HepG2 (cell line): ENCODE results near the gene DLG4. TPM values are rescaled to one million over a fixed set of nuclear protein-coding genes. Genes with fewer than 3 reads are reported as not detected.

Experiments
- AKNA ChIP-seq: sonication (generic); formaldehyde crosslinking; IDR thresholded peaks from 2 replicates; pipeline ENCODE4 v1.4.0; 2020; ENCODE audit warnings: missing genetic modification reagents, borderline replicate concordance
- ARNT2 ChIP-seq: sonication (generic); formaldehyde crosslinking; IDR thresholded peaks from 2 replicates; pipeline ENCODE4 v1.8.0; 2022; ENCODE audit warnings: mild to moderate bottlenecking, low read depth, missing genetic modification reagents, moderate library complexity
- FOXO4 ChIP-seq: sonication (generic); formaldehyde crosslinking; conservative IDR thresholded peaks from 2 replicates; pipeline ENCODE4 v1.8.1; 2023; ENCODE audit warnings: missing genetic modification reagents
- HCFC1 ChIP-seq: fragments of 150-350 bp; IDR thresholded peaks from 2 replicates; pipeline ENCODE4 v1.6.1; 2014; ENCODE audit warnings: low read depth, low read length
- HES4 ChIP-seq: sonication (generic); formaldehyde crosslinking; IDR thresholded peaks from 2 replicates; pipeline ENCODE4 v1.9.0; 2021; ENCODE audit warnings: mild to moderate bottlenecking, missing genetic modification reagents, borderline replicate concordance
- IRF9 ChIP-seq: sonication (generic); formaldehyde crosslinking; IDR thresholded peaks from 2 replicates; pipeline ENCODE4 v1.8.0; 2022; ENCODE audit warnings: missing genetic modification reagents, mild to moderate bottlenecking, borderline replicate concordance
- MAFG ChIP-seq: sonication (generic); formaldehyde crosslinking; IDR thresholded peaks from 2 replicates; pipeline ENCODE4 v1.5.1; 2020; ENCODE audit warnings: mild to moderate bottlenecking, missing genetic modification reagents
- MTA3 ChIP-seq: sonication (generic); formaldehyde crosslinking; IDR thresholded peaks from 2 replicates; pipeline ENCODE4 v1.4.0; 2020; ENCODE audit warnings: missing genetic modification reagents
- SRSF4 ChIP-seq: fragments of 200-400 bp; formaldehyde crosslinking; IDR thresholded peaks from one replicate; pipeline ENCODE4 v1.6.1; 2018; ENCODE audit warnings: mild to moderate bottlenecking, low read depth, low read length, moderate library complexity; ENCODE audit not compliant: poor library complexity, severe bottlenecking
- TBL1XR1 ChIP-seq: fragments of 150-350 bp; IDR thresholded peaks from 2 replicates; pipeline ENCODE4 v1.6.1; 2014; ENCODE audit warnings: borderline replicate concordance, low read length; ENCODE audit not compliant: partially characterized antibody
- TEF ChIP-seq: sonication (generic); formaldehyde crosslinking; IDR thresholded peaks from 2 replicates; pipeline ENCODE4 v1.5.0; 2020; ENCODE audit warnings: missing genetic modification reagents
- XRCC5 ChIP-seq: fragments of 200-400 bp; formaldehyde crosslinking; optimal IDR thresholded peaks from 2 replicates; pipeline ENCODE3; 2017; ENCODE audit warnings: mild to moderate bottlenecking, low read length
- ZNF124 ChIP-seq: sonication (generic); formaldehyde crosslinking; IDR thresholded peaks from 2 replicates; pipeline ENCODE4 v1.4.0; 2020; ENCODE audit warnings: missing genetic modification reagents
- ZNF138 ChIP-seq: sonication (generic); formaldehyde crosslinking; IDR thresholded peaks from 2 replicates; pipeline ENCODE4 v1.5.0; 2020; ENCODE audit warnings: mild to moderate bottlenecking, low read depth, missing genetic modification reagents
- ZNF264 ChIP-seq: sonication (generic); formaldehyde crosslinking; IDR thresholded peaks from 2 replicates; pipeline ENCODE4 v1.4.0; 2020; ENCODE audit warnings: missing genetic modification reagents
- ZNF333 ChIP-seq: sonication (generic); formaldehyde crosslinking; IDR thresholded peaks from 2 replicates; pipeline ENCODE4 v1.4.0; 2020; ENCODE audit warnings: mild to moderate bottlenecking, missing genetic modification reagents, borderline replicate concordance
- ZNF569 ChIP-seq: sonication (generic); formaldehyde crosslinking; IDR thresholded peaks from 2 replicates; pipeline ENCODE4 v1.5.0; 2020; ENCODE audit warnings: mild to moderate bottlenecking, missing genetic modification reagents, moderate library complexity, borderline replicate concordance
- ZNF746 ChIP-seq: sonication (generic); formaldehyde crosslinking; IDR thresholded peaks from 2 replicates; pipeline ENCODE4 v1.8.0; 2022; ENCODE audit warnings: mild to moderate bottlenecking, missing genetic modification reagents
- ZNF781 ChIP-seq: sonication (generic); formaldehyde crosslinking; IDR thresholded peaks from 2 replicates; pipeline ENCODE4 v1.5.1; 2020; ENCODE audit warnings: borderline replicate concordance, mild to moderate bottlenecking, missing genetic modification reagents; ENCODE audit errors: not compliant biosample characterization
- ZSCAN21 ChIP-seq: sonication (generic); formaldehyde crosslinking; IDR thresholded peaks from 2 replicates; pipeline ENCODE4 v1.8.0; 2022; ENCODE audit warnings: mild to moderate bottlenecking, missing genetic modification reagents, moderate library complexity, borderline replicate concordance
- polyA plus RNA-seq, 8 experiments: library from polyadenylated mRNA; depleted of rRNA in 3 of 8; stranded (reverse) in 7 of 8; unstranded in 1 of 8; fragments of >200 nt; fragmentation: Illumina TruSeq in 4 of 8; extraction: Trizol in 4 of 8; gene quantifications; 2 replicates each; pipeline versions ENCODE4 v1.2.1 to v1.2.3, GENCODE V29; 2011 to 2016; ENCODE audit warnings: low read depth in 4 of 8, missing spikeins in 1 of 8, mixed read lengths in 1 of 8; ENCODE audit not compliant: insufficient read depth in 1 of 8
- total RNA-seq, 5 experiments: library from RNA; depleted of rRNA; stranded (reverse); fragments of >200 nt; fragmentation: Illumina TruSeq; extraction: Trizol; gene quantifications; 2 replicates each; pipeline ENCODE4 v1.2.3, GENCODE V29; 2016; ENCODE audit warnings: low read depth in 1 of 5

The DLG4 gene
- total and polyA plus RNA-seq, 2 of the 13 experiments (the other 11 are each of a cell fraction or from before 2014, with no cell fraction given): 0.71 to 4.3 TPM

GRCh38 chr17:7234083-7234951 is 14.7 kb upstream of the DLG4 start, which contains the start of gene DVL2 (continued):
- TF ChIP-seq ZNF781 (CRISPR knock-in tag) (no peak), MTA3 (no peak), ZNF264 (CRISPR knock-in tag) (no peak; the same call in 1 of the 2 replicates), ZNF746 (peak; percentile 61; the same call in 1 of the 2 replicates), IRF9 (peak; percentile 87; the same call in 1 of the 2 replicates), MAFG (CRISPR knock-in tag) (no peak), XRCC5 (no peak), ZNF333 (CRISPR knock-in tag) (no peak), ZNF124 (CRISPR knock-in tag) (no peak), FOXO4 (no peak), SRSF4 (no peak), HCFC1 (peak; percentile 48; the same call in 1 of the 2 replicates), ARNT2 (CRISPR knock-in tag) (no peak; the same call in 1 of the 2 replicates), TBL1XR1 (peak; percentile 91), HES4 (CRISPR knock-in tag) (0 out of 2 replicates have a peak, but pooled peaks have one; percentile 32), ZNF569 (CRISPR knock-in tag) (no peak), TEF (CRISPR knock-in tag) (peak; percentile 48; the same call in 1 of the 2 replicates), AKNA (CRISPR knock-in tag) (no peak), ZSCAN21 (CRISPR knock-in tag) (peak; percentile 63; the same call in 1 of the 2 replicates), ZNF138 (CRISPR knock-in tag) (peak; percentile 92; the same call in 1 of the 2 replicates)
